Measurements from ENCODE around the gene KRT81. TPM values are rescaled to one million over a fixed set of nuclear protein-coding genes. Genes with fewer than 3 reads are reported as not detected.

Gene KRT81
- total RNA-seq, 1 donor from 2014 or later, result not detected

DNA sequence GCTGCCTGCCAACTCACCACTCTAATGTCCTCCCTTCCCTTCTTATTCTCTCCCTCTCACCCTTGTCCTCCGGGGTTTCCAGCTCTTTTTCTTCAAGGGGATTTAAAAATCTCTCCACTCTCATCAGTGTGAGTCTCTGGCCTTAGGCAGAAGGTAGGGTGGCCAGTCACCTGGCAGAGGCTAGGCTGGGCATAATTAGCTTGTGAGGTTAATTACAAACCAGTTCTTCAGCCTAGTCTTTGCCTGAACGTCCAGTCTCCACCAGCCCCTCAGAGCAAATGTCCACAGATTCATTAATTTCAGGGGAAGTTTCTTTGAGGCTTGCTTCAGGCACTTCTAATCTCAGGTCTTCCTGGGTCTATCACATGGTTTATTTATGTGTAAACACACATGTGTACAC lies 51.6 kb downstream of the KRT81 start:
- no peak for TF ChIP-seq CTCF (IDR thresholded peaks at IDR 0.05)
- Histone ChIP-seq H3K27ac (no peak overlapping the region), H3K27me3 (no peaks in the 10 kb centered on the region), H3K36me3 (no peaks in the 10 kb centered on the region), H3K4me1 (peaks cover 16 to 20% of the 10 kb centered on the region in 2 donors), H3K4me3 (no peak overlapping the region), H3K9me3 (no peaks in the 10 kb centered on the region)
- intact Hi-C loops (cut with DNase I), result loop anchor here (10.0 kb wide), 1 partner anchor 205 kb away; no protein-coding TSS in a partner anchor
- no peak for DNase-seq (ENCODE audit: low spot score in 2 of 2)

GRCh38 chr12:52238916-52239646 lies 52.3 kb downstream of the KRT81 start:
- Histone ChIP-seq H3K9me3 (no peaks in the 10 kb centered on the region), H3K27me3 (no peaks in the 10 kb centered on the region), H3K4me3 (no peak overlapping the region), H3K36me3 (no peaks in the 10 kb centered on the region), H3K27ac (no peak overlapping the region), H3K4me1 (peaks cover 10 to 13% of the 10 kb centered on the region in 2 donors)
- no peak for DNase-seq (ENCODE audit: low spot score in 2 of 2)
- intact Hi-C loops (cut with DNase I), result no loop called here
- no peak for TF ChIP-seq CTCF (IDR thresholded peaks at IDR 0.05)

DNA sequence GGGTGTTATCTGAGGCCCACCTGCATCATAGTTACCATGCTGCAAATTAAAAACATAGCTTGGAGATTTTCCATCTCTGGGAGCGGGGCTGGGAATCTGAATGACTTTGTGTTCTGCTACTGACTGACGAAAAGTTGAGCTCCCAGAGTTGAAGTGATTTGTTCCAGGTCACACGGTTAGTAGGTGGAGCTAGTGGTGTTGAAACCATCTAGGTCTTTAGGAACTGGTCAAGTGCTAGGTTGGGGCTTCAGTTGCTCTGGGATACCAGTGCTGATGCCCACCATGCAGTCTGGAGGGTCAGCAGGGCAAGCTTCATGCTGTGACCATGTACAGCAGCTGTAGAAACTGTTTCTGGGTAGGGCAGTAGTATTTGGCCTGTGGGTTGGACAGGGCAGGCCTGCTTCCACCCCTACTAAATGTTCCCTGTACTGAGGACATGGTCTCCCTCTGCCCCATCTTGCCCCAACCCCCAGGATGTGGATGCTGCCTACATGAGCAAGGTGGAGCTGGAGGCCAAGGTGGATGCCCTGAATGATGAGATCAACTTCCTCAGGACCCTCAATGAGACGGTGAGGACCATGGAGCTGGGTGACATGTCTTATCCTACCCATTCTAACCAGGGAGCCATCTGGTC lies 53.0 kb downstream of the KRT81 start:
- no peak for DNase-seq (ENCODE audit: low spot score in 2 of 2)
- Histone ChIP-seq H3K27ac (no peak overlapping the region), H3K9me3 (no peaks in the 10 kb centered on the region)

GRCh38 chr12:52236386-52237050 lies 54.8 kb downstream of the KRT81 start:
- no peaks in the 10 kb centered on the region for H3K36me3 ChIP-seq
- intact Hi-C loops (cut with DNase I), result no loop called here

More for the DNA sequence above, 53.0 kb downstream of the KRT81 start:
- intact Hi-C loops (cut with DNase I), result no loop called here
- no peak for TF ChIP-seq CTCF (IDR thresholded peaks at IDR 0.05)
- Histone ChIP-seq H3K4me3 (no peak overlapping the region), H3K36me3 (no peaks in the 10 kb centered on the region), H3K4me1 (peaks cover 3 to 8% of the 10 kb centered on the region in 2 donors), H3K27me3 (no peaks in the 10 kb centered on the region)

More at GRCh38 chr12:52236386-52237050, 54.8 kb downstream of the KRT81 start:
- H3K4me1 ChIP-seq, result peaks cover 7 to 15% of the 10 kb centered on the region in 2 donors
- H3K4me3 ChIP-seq, result no peak overlapping the region
- peaks cover 4% of the 10 kb centered on the region for H3K27me3 ChIP-seq
- no peak overlapping the region for H3K27ac ChIP-seq
- DNase-seq (ENCODE audit: low spot score in 2 of 2), result no peak
- TF ChIP-seq CTCF (IDR thresholded peaks at IDR 0.05), result no peak
- no peaks in the 10 kb centered on the region for H3K9me3 ChIP-seq

Other genes with a start within 250 kb of the KRT81 start
- 722 TPM for gene NR4A1, start 240.1 kb downstream of the KRT81 start, total RNA-seq
- 39.8 TPM for gene ATG101, start 221.6 kb downstream of the KRT81 start, total RNA-seq
- 7.9 TPM for gene SMIM41, start 211.8 kb downstream of the KRT81 start, total RNA-seq
- not detected for gene KRT80, start 99.5 kb downstream of the KRT81 start, total RNA-seq
- gene KRT7, start 58.3 kb downstream of the KRT81 start, total RNA-seq, result 153 TPM
- 0.96 TPM for gene KRT86, start 16.9 kb downstream of the KRT81 start, total RNA-seq
- not detected for gene KRT83, start 29.9 kb upstream of the KRT81 start, total RNA-seq
- not detected for gene KRT85, start 75.9 kb upstream of the KRT81 start, total RNA-seq
- not detected for gene KRT84, start 94.1 kb upstream of the KRT81 start, total RNA-seq
- gene KRT82, start 114.8 kb upstream of the KRT81 start, total RNA-seq, result not detected
- not detected for gene KRT75, start 142.8 kb upstream of the KRT81 start, total RNA-seq
- 0.32 TPM for gene KRT6B, start 160.6 kb upstream of the KRT81 start, total RNA-seq
- not detected for gene KRT6C, start 182.3 kb upstream of the KRT81 start, total RNA-seq
- gene KRT6A, start 201.7 kb upstream of the KRT81 start, total RNA-seq, result 3.4 TPM
- 1.6 TPM for gene KRT5, start 228.9 kb upstream of the KRT81 start, total RNA-seq